HepG2 (cell line): ENCODE data around the gene NOTUM. TPM values are rescaled to one million over a fixed set of nuclear protein-coding genes. Genes with fewer than 3 reads are reported as not detected.

Source experiments
- DMAP1 ChIP-seq: IDR thresholded peaks from 2 replicates; pipeline ENCODE4 v1.6.1; 2016
- EEA1 ChIP-seq: sonication (generic); formaldehyde crosslinking; IDR thresholded peaks from 2 replicates; pipeline ENCODE4 v1.5.1; 2020; ENCODE audit warnings: mild to moderate bottlenecking, missing genetic modification reagents, borderline replicate concordance
- GTF3A ChIP-seq: sonication (generic); formaldehyde crosslinking; conservative IDR thresholded peaks from 2 replicates; pipeline ENCODE4 v1.4.0; 2020; ENCODE audit warnings: mild to moderate bottlenecking, missing genetic modification reagents
- MIER3 ChIP-seq: IDR thresholded peaks from 2 replicates; pipeline ENCODE4 v1.6.1; 2016; ENCODE audit warnings: missing compliant biosample characterization, borderline replicate concordance
- MTA1 ChIP-seq: sonication (generic); formaldehyde crosslinking; IDR thresholded peaks from 2 replicates; pipeline ENCODE4 v1.4.0; 2020; ENCODE audit warnings: missing genetic modification reagents, mild to moderate bottlenecking, borderline replicate concordance
- NFE2L1 ChIP-seq: sonication (generic); formaldehyde crosslinking; IDR thresholded peaks from 2 replicates; pipeline ENCODE4 v1.4.0; 2020; ENCODE audit warnings: missing genetic modification reagents, mild to moderate bottlenecking, borderline replicate concordance
- NFKBIZ ChIP-seq: IDR thresholded peaks from 2 replicates; pipeline ENCODE4 v1.6.1; 2018; ENCODE audit warnings: missing genetic modification reagents, missing compliant biosample characterization
- PAWR ChIP-seq: sonication (generic); formaldehyde crosslinking; IDR thresholded peaks from 2 replicates; pipeline ENCODE4 v1.4.0; 2020; ENCODE audit warnings: missing genetic modification reagents, mild to moderate bottlenecking, borderline replicate concordance
- PHF8 ChIP-seq: sonication (generic); formaldehyde crosslinking; IDR thresholded peaks from 2 replicates; pipeline ENCODE4 v1.5.0; 2020; ENCODE audit warnings: missing genetic modification reagents
- POLR2A ChIP-seq, 2 experiments: IDR thresholded peaks; 2 replicates each; pipeline ENCODE4 v1.6.1; 2011; ENCODE audit warnings: low read depth in 2 of 2, low read length in 2 of 2, mild to moderate bottlenecking in 1 of 2, moderate library complexity in 1 of 2; ENCODE audit not compliant: insufficient read depth in 1 of 2
- RARA ChIP-seq: IDR thresholded peaks from 2 replicates; pipeline ENCODE4 v1.6.1; 2016; ENCODE audit warnings: missing genetic modification reagents, missing compliant biosample characterization
- RBM22 ChIP-seq: fragments of 200-400 bp; formaldehyde crosslinking; optimal IDR thresholded peaks from 2 replicates; pipeline ENCODE3; 2017; ENCODE audit warnings: mild to moderate bottlenecking, low read length, moderate library complexity
- RXRB ChIP-seq: IDR thresholded peaks from 2 replicates; pipeline ENCODE4 v1.6.1; 2016; ENCODE audit warnings: borderline replicate concordance, missing genetic modification reagents, missing compliant biosample characterization
- SAFB2 ChIP-seq: sonication (generic); formaldehyde crosslinking; IDR thresholded peaks from 2 replicates; pipeline ENCODE4 v1.5.1; 2020; ENCODE audit warnings: missing genetic modification reagents, low read depth, mild to moderate bottlenecking, borderline replicate concordance
- SNAPC2 ChIP-seq: sonication (generic); formaldehyde crosslinking; IDR thresholded peaks from 2 replicates; pipeline ENCODE4 v1.8.1; 2022; ENCODE audit warnings: mild to moderate bottlenecking, missing genetic modification reagents
- TARDBP ChIP-seq: sonication (generic); formaldehyde crosslinking; IDR thresholded peaks from 2 replicates; pipeline ENCODE4 v1.8.0; 2022; ENCODE audit warnings: mild to moderate bottlenecking, missing genetic modification reagents
- THAP9 ChIP-seq: sonication (generic); formaldehyde crosslinking; IDR thresholded peaks from 2 replicates; pipeline ENCODE4; 2020; ENCODE audit warnings: missing genetic modification reagents, mild to moderate bottlenecking, borderline replicate concordance
- XBP1 ChIP-seq: sonication (generic); formaldehyde crosslinking; IDR thresholded peaks from 2 replicates; pipeline ENCODE4 v1.5.0; 2020; ENCODE audit warnings: missing genetic modification reagents
- YY1 ChIP-seq: IDR thresholded peaks from 2 replicates; pipeline ENCODE4 v1.6.1; 2011; ENCODE audit warnings: low read length, low read depth, moderate library complexity, mild to moderate bottlenecking; ENCODE audit not compliant: insufficient read depth, insufficient replicate concordance
- ZNF331 ChIP-seq: sonication (generic); formaldehyde crosslinking; IDR thresholded peaks from 2 replicates; pipeline ENCODE4 v1.4.0; 2020; ENCODE audit warnings: missing genetic modification reagents
- ZNF564 ChIP-seq: sonication (generic); formaldehyde crosslinking; IDR thresholded peaks from 2 replicates; pipeline ENCODE4 v1.8.1; 2023; ENCODE audit warnings: mild to moderate bottlenecking, missing genetic modification reagents
- ZNF777 ChIP-seq: sonication (generic); formaldehyde crosslinking; IDR thresholded peaks from 2 replicates; pipeline ENCODE4 v1.4.0; 2020; ENCODE audit warnings: missing genetic modification reagents
- ZNF782 ChIP-seq: sonication (generic); formaldehyde crosslinking; IDR thresholded peaks from 2 replicates; pipeline ENCODE4 v1.4.0; 2020; ENCODE audit warnings: missing genetic modification reagents, mild to moderate bottlenecking, borderline replicate concordance
- polyA plus RNA-seq, 8 experiments: library from polyadenylated mRNA; depleted of rRNA in 3 of 8; stranded (reverse) in 7 of 8; unstranded in 1 of 8; fragments of >200 nt; fragmentation: Illumina TruSeq in 4 of 8; extraction: Trizol in 4 of 8; gene quantifications; 2 replicates each; pipeline versions ENCODE4 v1.2.1 to v1.2.3, GENCODE V29; 2011 to 2016; ENCODE audit warnings: low read depth in 4 of 8, missing spikeins in 1 of 8, mixed read lengths in 1 of 8; ENCODE audit not compliant: insufficient read depth in 1 of 8
- total RNA-seq, 5 experiments: library from RNA; depleted of rRNA; stranded (reverse); fragments of >200 nt; fragmentation: Illumina TruSeq; extraction: Trizol; gene quantifications; 2 replicates each; pipeline ENCODE4 v1.2.3, GENCODE V29; 2016; ENCODE audit warnings: low read depth in 1 of 5
- TF ChIP-seq, protein P1 (sequence below): sonication (generic); formaldehyde crosslinking; IDR thresholded peaks from 2 replicates; pipeline ENCODE4 v1.4.0; 2020; ENCODE audit warnings: missing genetic modification reagents
- TF ChIP-seq, protein P2 (sequence below): sonication (generic); IDR thresholded peaks from 2 replicates; pipeline ENCODE4 v1.6.1; 2016; ENCODE audit warnings: low read depth, borderline replicate concordance

Gene NOTUM
- total and polyA plus RNA-seq, 2 of the 13 experiments (the other 11 are each of a cell fraction or from before 2014, with no cell fraction given), result 150 to 160 TPM

DNA sequence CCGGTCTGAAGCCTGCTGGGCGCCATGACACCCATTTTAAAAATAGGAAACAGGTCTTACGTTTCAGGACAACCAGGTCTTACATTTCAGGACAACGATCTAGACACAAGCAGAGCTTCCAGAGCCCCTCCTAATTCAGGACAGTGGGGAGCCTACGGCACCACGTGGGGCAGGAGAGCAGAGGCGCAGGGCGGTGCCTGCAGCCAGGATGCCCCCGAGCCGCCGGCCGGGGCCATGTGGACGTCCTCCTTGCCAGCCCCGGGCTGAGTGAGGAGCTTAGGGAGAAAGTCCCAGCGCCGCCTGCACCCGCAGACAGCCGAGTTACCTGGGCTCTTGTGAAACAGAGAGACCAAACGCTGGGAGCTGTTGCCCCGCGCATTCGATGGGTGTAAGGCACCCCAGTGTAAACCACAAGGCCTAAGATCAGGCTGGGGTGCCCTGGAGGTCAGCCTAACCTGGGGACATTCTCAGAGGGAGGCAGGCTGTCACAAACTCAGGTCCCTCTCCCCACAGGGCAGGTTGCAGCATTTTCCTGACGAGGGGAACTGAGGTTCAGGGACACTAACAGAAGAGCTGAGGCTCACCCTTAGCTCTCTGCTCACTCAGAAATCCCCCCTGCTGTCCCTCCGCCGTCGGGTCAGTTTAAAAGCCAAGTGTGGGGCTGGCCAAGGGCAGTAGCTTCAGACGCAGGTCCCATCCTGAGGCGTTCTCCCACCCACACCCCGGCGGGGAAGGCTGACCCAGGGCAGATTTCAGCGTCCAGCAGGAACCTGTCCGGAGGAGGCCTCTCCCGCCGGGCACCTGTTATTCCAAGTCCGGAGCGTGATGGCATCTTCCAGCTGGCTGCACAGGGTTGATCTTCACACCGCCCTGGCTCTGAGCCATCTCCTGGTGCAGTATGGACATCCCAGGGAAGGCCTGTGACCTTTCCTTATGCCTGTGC is 1.8 kb upstream of the NOTUM start (continued):
- 0 out of 2 replicates have a peak, but pooled peaks have one; percentile 7 for TF ChIP-seq MIER3 (CRISPR knock-in tag)
- no peak for TF ChIP-seq EEA1 (CRISPR knock-in tag)
- TF ChIP-seq MTA1, result peak; percentile 32; the same call in 1 of the 2 replicates
- no peak for TF ChIP-seq NFKBIZ (CRISPR knock-in tag)
- peak; percentile 71 for TF ChIP-seq RBM22
- TF ChIP-seq ZNF564 (CRISPR knock-in tag), result peak; percentile 44; the same call in 1 of the 2 replicates
- TF ChIP-seq DMAP1, result peak; percentile 52; the same call in 1 of the 2 replicates
- TF ChIP-seq ZNF782, result peak; percentile 77; the same call in 1 of the 2 replicates
- peak; percentile 35; the same call in 1 of the 2 replicates for TF ChIP-seq PHF8 (CRISPR knock-in tag)
- no peak for TF ChIP-seq XBP1
- TF ChIP-seq YY1, result peak; percentile 78
- TF ChIP-seq, protein P1, sequence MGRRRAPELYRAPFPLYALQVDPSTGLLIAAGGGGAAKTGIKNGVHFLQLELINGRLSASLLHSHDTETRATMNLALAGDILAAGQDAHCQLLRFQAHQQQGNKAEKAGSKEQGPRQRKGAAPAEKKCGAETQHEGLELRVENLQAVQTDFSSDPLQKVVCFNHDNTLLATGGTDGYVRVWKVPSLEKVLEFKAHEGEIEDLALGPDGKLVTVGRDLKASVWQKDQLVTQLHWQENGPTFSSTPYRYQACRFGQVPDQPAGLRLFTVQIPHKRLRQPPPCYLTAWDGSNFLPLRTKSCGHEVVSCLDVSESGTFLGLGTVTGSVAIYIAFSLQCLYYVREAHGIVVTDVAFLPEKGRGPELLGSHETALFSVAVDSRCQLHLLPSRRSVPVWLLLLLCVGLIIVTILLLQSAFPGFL (CRISPR knock-in tag), result no peak
- TF ChIP-seq ZNF777 (CRISPR knock-in tag), result peak; percentile 28; the same call in 1 of the 2 replicates
- TF ChIP-seq POLR2A (IDR thresholded peaks at IDR 0.05; ENCODE audit: insufficient read depth in 1 of 2, low read depth in 2 of 2, low read length in 2 of 2), result peak in 1 of 2 experiments; percentile 58; a peak in 1 of 4 replicates
- TF ChIP-seq GTF3A, result 0 out of 2 replicates have a peak, but pooled peaks have one; percentile 24
- TF ChIP-seq RARA (CRISPR knock-in tag), result 0 out of 2 replicates have a peak, but pooled peaks have one; percentile 6
- peak; percentile 49; the same call in 1 of the 2 replicates for TF ChIP-seq PAWR (CRISPR knock-in tag)
- 0 out of 2 replicates have a peak, but pooled peaks have one; percentile 31 for TF ChIP-seq SNAPC2 (CRISPR knock-in tag)
- TF ChIP-seq TARDBP (CRISPR knock-in tag), result 0 out of 2 replicates have a peak, but pooled peaks have one; percentile 27
- TF ChIP-seq NFE2L1 (CRISPR knock-in tag), result no peak
- TF ChIP-seq SAFB2 (CRISPR knock-in tag), result 0 out of 2 replicates have a peak, but pooled peaks have one; percentile 57
- TF ChIP-seq RXRB (CRISPR knock-in tag), result 0 out of 2 replicates have a peak, but pooled peaks have one; percentile 19
- TF ChIP-seq THAP9 (CRISPR knock-in tag), result peak; percentile 65; the same call in 1 of the 2 replicates
- TF ChIP-seq ZNF331 (CRISPR knock-in tag), result no peak
- TF ChIP-seq, protein P2, sequence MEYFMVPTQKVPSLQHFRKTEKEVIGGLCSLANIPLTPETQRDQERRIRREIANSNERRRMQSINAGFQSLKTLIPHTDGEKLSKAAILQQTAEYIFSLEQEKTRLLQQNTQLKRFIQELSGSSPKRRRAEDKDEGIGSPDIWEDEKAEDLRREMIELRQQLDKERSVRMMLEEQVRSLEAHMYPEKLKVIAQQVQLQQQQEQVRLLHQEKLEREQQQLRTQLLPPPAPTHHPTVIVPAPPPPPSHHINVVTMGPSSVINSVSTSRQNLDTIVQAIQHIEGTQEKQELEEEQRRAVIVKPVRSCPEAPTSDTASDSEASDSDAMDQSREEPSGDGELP, result peak; percentile 89
